Kasumi-1 (cell line): Measurements from ENCODE around the gene NXPH4.

Experiments
- DNase-seq, 2 experiments: peaks; one replicate each; lab custom pipeline; 2025; lab: John Stamatoyannopoulos, UW

The NXPH4 gene

DNA sequence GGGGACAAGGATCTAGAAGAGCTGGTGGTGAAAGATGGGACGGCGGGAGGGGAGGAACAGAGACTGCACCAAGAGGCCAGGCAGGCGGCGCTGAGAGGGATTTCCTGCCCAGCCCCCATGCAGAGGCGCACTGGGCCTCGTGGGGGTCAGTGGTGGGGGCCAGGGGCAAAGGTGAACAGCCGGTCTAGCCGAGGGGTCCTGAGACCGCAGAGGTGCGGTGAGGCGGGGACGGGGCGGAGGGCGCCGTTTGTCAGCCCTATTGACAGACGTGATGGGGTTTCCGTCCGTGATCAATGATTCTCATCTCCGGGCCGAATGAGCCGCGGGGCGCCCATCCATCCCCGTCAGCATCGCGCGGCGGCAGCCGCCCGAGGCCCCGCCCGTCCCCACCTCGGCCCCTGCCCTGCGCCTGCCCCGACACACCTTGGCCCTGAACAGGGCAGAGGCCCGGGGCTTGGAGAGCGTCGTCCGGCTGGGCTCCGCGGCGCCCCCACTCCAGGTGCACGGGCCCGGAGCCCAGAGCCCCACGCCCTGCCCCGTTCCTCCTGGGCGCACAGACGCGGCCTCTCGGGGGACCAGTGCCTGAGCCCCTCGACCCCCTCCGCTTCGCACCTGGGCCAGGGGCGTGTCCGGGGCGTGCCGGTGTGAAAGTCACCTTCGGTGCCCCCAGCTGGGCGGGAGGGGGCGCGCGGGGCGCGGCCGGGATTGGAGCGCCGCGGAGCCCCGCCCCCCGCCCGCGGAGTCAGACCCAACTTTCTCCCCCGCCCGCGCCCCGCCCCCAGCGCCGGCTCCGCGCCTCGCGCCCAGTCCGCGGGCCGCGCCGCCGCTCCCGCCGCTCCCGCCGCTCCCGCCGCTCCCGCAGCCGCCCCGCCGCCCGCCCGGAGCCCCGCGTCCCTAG lies at the start of gene NXPH4:
NXPH4 (plus strand) TSS at position 781 of the 898 bp plus-strand sequence. CDS start 176 bp downstream, outside the sequence.
- no peak for DNase-seq

DNA sequence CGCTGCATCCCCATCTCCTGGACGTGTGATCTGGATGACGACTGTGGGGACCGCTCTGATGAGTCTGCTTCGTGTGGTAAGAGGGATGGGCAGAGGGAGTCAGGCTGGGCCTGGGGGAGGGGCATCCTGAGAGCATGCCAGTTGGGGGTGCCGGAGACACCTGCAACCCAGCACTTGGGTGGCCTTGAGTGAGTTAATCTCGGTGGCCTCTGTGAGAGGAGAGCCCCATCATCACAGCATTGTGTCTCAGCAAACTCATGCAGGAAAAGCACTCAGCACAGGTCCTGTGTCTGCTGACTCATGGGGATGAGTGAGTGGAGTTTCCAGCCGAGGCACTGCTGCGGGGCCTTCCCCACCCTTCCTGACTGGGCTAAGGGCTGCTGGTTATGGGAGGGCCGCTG lies 49.6 kb upstream of the NXPH4 start:
- DNase-seq: no peak

DNA sequence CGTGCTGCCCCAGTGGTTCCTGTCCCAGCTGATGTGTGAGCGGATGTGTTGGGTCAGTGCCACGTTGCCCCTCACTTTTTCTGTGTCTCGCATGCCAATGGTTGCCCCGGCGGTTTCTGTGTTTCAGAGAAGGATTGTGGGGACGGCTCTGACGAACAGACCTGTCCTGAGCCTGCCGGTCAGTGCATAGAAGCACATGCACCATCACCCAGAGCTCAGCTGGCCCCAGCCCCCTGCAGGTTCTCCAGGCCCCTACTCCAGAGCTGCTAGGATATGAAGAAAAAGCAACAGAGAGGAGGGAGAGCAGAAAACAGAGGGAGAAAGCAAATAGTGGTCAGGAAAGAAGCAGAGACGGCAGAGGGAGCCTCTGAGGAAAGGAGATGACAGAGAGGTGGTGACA lies 48.5 kb upstream of the NXPH4 start:
- DNase-seq: no peak

DNA sequence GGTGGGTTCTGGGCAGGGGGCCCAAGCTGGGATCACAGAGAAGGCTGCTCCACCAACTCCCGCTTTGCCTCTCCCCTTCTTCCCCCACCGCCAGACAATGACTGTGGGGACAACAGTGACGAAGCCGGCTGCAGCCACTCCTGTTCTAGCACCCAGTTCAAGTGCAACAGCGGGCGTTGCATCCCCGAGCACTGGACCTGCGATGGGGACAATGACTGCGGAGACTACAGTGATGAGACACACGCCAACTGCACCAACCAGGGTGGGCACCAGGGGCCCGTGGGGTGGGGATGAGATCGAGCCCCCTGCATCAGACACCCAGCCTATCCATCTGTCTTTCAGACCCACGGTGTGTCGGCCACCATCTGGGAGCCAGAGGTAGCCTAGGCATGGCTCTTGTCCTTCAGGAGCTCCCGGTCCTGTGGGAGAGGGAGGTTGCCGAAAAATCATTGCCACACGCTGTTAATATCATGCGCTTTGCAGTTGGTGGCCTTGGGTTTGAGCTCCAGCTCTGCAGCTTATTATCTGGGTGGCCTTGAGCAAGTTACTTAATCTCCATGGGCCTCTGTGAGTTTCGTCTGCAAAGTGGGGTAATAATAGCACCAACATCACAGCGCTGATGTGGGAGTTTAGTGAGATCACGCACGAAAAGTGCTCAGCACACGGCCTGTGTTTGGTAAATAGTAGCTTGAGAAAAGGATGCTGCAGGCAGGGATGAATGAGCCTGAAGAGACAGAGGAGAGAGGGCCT lies 47.4 kb upstream of the NXPH4 start:
- no peak for DNase-seq

DNA sequence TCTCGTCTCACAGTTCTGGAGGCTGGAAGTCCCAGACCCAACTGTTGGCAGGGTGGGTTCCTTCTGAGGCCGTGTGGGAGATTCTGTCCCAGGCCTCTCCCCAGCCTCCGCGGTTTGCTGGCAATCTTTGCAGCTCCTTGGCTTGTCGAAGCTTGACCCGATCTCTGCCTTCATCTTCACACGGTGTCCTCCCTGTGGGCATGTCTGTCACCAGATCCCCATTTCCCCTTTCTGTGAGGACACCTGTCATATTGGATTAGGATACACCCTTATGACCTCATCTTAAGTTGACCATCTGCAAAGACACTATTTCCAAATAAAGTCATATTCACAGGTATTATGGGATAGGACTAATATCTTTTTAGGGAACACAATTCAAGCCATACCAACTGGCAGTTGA lies 46.6 kb upstream of the NXPH4 start:
- DNase-seq: no peak

DNA sequence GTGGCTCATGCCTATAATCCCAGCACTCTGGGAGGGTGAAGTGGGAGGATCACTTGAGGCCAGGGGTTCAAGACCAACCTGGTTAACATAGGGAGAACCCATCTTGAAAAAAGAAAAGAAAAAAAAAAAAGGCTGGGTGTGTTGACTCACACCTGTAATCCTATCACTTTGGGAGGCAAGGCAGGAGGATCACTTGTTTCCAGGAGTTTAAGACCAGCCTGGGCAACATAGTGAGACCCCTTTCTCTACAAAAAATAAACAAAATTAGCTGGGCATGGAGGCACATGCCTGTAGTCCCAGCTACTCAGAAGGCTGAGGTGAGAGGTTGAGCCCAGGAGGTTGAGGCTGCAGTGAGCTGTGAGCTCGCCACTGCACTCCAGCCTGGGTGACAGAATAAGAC lies 46.2 kb upstream of the NXPH4 start:
- no peak for DNase-seq

DNA sequence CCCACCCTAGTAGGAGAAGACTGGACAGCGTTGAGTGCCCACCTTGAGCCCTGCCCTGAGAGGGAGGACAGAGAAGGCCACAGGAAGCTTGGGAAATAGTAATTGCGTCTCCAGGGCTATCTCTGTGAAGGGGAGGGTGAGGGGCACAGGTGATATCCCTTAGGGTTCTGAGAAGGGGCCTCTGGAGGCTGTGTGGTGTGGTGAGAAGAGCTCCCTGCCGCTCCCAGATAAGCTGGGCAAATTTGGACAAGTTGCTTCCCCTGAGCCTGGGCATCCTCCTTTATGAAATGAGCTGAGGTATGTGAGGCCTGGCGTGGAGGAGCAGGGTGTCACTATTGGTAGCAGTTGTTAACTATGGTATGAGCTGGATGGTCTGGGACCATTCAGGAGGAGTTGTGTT lies 45.7 kb upstream of the NXPH4 start:
- DNase-seq: no peak

DNA sequence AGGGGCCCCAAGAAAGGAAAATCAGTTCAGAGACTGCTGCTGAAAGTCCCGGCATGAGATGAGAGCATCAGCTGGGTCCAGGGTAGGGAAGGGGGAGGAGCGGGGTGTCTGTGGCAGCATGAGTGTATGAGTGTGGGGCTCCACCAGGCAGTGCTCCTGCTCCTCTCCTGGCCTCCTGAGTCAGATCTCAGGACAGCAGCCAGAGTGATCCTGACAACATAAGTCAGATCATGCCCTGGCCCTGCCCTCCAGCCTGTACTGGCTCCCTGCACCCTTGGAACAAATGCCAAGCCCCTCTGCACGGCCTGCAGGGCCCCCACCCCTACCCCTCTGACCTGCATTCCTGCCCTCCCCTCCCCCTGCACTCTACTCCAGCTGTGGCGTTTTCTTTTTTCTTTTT lies 44.9 kb upstream of the NXPH4 start:
- no peak for DNase-seq

DNA sequence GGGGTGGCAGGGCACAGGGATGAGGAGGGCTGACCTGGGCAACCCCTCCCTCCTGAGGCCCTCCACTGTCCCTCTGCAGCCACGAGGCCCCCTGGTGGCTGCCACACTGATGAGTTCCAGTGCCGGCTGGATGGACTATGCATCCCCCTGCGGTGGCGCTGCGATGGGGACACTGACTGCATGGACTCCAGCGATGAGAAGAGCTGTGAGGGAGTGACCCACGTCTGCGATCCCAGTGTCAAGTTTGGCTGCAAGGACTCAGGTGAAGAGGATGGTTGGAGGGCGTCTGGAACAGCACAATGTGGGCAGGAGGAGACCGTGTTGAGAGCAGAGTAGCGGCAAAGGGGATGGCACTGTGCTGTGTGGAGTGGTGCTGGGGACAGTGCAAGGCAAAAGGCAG lies 43.5 kb upstream of the NXPH4 start:
- DNase-seq: peak; percentile 18 to 28

DNA sequence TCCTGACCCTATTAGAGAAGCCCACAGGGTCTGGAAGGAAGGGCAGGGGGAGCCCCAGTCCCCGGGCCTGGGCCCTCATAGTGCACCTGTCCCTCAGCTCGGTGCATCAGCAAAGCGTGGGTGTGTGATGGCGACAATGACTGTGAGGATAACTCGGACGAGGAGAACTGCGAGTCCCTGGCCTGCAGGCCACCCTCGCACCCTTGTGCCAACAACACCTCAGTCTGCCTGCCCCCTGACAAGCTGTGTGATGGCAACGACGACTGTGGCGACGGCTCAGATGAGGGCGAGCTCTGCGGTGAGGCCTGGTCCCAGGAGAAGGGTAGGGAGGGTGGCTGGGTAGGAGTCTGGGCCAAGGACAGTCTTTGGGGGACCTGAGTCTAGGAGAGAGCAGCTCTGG lies 42.9 kb upstream of the NXPH4 start:
- no peak for DNase-seq

DNA sequence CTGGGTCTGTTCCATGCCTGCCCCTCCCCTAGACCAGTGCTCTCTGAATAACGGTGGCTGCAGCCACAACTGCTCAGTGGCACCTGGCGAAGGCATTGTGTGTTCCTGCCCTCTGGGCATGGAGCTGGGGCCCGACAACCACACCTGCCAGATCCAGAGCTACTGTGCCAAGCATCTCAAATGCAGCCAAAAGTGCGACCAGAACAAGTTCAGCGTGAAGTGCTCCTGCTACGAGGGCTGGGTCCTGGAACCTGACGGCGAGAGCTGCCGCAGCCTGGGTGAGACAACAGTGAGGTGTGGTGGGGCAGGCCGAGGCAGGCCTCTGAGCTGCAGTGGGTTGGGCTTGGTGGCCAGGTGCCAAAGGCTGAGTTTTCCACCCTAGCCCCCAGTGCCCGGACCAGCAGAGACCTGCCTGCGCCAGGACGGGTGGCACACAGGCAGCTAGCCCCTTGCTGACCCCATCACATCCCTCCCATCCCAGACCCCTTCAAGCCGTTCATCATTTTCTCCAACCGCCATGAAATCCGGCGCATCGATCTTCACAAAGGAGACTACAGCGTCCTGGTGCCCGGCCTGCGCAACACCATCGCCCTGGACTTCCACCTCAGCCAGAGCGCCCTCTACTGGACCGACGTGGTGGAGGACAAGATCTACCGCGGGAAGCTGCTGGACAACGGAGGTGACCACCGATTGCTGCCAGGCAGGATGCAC lies 41.0 kb upstream of the NXPH4 start:
- DNase-seq: peak; percentile 23 to 52

DNA sequence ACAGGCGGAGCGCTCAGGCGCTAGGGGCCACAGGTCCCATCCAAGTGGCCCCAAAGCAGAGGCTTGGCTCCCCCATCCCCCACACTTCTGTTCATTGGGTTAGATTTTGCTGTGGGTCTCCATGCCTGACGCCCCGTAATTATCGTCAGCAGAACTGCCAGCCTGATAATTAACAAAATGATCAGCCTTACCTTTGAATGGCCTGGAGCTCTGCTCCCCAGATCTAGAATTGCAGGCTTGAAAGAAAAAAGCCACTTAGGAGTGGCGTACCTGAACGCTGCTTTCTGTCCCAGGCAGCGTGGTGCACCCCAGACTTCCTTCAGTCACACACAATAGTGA lies 40.5 kb upstream of the NXPH4 start:
- DNase-seq: no peak

DNA sequence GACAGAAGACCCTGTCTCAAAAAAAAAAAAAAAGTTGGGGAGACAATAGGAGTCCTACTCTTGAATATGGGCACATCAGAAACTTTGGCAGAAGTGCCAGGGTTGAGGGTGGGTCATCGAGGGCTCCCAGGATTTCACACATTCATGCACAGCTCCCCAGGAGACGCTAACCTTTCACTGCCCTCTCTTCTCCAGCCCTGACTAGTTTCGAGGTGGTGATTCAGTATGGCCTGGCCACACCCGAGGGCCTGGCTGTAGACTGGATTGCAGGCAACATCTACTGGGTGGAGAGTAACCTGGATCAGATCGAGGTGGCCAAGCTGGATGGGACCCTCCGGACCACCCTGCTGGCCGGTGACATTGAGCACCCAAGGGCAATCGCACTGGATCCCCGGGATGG lies 39.7 kb upstream of the NXPH4 start:
- DNase-seq: no peak

DNA sequence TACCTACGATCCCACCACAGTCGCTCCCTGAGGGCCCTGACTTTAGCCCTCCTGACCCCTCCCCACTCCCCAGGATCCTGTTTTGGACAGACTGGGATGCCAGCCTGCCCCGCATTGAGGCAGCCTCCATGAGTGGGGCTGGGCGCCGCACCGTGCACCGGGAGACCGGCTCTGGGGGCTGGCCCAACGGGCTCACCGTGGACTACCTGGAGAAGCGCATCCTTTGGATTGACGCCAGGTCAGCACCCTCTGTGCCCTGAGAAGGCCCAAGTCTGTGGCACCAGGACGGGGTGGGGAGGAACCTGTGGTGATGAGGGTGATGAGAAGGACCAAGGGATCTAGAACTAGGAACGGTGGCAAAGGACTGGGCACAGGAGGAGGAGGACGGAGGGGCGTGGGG lies 39.2 kb upstream of the NXPH4 start:
- no peak for DNase-seq

DNA sequence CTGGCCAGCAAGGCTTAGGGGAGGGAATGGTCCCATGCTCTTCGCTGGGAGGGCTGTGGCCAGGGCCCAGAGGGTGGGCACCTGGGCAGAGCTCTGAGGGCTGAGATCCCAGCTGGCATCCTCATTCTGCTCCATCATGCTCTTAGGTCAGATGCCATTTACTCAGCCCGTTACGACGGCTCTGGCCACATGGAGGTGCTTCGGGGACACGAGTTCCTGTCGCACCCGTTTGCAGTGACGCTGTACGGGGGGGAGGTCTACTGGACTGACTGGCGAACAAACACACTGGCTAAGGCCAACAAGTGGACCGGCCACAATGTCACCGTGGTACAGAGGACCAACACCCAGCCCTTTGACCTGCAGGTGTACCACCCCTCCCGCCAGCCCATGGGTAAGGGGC lies 38.4 kb upstream of the NXPH4 start:
- DNase-seq: no peak

DNA sequence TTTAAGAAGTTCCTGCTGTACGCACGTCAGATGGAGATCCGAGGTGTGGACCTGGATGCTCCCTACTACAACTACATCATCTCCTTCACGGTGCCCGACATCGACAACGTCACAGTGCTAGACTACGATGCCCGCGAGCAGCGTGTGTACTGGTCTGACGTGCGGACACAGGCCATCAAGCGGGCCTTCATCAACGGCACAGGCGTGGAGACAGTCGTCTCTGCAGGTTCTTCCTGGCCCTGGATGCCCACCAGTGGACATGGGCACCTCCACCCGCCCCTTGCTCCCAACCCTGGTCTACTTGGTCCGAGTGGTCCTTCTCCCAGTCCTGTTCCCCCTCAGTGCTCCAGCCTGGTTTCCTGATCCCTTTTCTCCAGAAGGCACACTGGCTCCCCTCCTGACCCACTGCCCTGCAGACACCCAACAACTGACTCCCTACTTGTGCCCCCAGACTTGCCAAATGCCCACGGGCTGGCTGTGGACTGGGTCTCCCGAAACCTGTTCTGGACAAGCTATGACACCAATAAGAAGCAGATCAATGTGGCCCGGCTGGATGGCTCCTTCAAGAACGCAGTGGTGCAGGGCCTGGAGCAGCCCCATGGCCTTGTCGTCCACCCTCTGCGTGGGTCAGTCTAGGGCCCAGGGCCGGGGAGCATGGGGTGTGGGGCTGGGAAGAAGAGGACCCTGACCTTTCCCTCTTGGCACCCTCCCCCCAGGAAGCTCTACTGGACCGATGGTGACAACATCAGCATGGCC lies 37.1 kb upstream of the NXPH4 start:
- DNase-seq: no peak

DNA sequence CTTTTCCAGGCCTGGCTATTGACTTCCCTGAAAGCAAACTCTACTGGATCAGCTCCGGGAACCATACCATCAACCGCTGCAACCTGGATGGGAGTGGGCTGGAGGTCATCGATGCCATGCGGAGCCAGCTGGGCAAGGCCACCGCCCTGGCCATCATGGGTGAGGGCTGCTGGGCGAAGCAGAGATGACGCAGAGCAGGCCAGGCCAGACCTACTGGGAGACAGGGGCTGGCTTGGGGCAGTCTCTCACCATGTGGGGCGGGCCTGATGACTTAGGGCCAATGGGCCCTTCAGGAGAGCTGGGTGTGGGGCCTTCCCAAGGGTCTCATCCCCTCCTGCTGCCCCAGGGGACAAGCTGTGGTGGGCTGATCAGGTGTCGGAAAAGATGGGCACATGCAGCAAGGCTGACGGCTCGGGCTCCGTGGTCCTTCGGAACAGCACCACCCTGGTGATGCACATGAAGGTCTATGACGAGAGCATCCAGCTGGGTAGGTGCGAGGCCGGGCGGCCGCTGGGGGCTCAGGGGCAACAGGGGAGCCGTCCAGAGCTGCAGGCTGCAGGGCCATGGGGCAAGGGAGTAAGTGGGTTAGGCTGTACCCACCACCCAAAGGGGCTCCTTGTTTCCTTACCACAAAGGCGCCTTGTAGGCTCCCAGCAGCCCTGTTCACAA lies 36.1 kb upstream of the NXPH4 start:
- DNase-seq: no peak

DNA sequence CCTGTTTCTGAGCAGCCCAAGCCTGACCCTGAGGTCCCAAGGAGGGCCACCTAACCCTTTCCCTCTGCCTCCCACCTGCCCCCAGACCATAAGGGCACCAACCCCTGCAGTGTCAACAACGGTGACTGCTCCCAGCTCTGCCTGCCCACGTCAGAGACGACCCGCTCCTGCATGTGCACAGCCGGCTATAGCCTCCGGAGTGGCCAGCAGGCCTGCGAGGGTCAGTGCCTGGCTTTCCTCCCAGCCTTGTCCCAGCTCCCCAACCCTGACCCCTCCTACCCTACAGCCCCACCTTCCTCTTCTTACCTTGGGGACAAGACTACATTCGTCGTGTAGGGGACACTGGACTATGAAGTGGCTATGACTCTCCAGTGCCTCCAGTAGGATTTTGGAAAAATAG lies 35.5 kb upstream of the NXPH4 start:
- no peak for DNase-seq

DNA sequence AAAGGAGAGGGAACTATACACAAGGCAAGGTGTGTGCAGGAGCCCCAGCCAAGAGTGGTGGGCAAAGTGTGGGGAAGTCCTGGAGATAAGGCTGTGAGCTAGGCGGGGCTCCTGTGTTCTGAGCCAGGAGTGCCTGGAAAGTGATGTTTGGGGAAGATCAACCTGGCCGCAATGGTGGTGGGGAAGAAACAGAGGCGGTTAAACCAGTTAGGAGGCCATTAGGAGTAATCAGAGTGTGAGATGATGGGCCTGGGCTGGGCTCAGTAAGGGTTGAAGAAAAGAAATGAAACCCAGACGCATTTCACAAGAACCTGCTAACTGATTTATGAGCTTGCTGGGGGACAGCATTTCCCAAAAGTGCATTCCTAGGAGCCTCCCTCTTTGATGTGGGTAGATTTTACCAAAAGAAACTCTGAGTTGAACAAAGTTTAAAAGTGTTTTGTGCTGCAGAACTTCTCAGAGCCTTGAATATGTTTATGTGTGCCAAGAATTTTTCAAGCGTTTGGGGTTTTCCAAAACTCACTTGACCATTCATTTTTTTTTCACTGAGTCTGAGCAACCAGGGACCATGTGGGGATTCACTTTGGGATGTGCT lies 34.9 kb upstream of the NXPH4 start:
- no peak for DNase-seq

DNA sequence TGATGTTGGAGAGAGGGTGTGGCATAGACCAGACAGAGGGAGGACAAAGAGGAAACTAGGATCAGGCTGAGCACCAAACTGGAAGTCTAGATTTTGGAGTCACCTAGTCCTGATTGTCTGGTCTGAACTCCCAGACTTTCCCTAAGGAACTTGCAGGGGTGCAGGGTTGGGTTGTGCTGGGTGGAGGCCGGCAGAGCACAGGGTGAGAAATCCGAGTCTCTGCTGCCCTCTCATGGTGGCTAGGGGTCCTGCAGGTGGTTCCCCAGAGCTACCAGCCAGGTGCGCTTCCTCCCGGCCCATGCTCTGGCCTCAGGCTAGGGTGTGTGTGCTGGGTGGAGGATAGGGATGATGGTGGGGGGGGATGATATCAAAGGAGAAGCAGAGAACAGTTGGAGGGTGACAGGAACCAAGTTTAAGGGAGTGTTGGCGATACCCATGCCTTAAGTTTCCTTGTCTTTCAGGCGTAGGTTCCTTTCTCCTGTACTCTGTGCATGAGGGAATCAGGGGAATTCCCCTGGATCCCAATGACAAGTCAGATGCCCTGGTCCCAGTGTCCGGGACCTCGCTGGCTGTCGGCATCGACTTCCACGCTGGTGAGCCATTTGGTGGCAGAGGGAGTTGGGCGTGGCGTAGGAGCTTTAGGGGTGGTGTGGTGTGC lies 33.5 kb upstream of the NXPH4 start:
- DNase-seq: peak; percentile 70 to 72
